ENCODE results near the gene PPRC1.
A peak's percentile ranks its signal among the peaks of the same experiment; 100 is the strongest.

PPRC1 gene

DNA sequence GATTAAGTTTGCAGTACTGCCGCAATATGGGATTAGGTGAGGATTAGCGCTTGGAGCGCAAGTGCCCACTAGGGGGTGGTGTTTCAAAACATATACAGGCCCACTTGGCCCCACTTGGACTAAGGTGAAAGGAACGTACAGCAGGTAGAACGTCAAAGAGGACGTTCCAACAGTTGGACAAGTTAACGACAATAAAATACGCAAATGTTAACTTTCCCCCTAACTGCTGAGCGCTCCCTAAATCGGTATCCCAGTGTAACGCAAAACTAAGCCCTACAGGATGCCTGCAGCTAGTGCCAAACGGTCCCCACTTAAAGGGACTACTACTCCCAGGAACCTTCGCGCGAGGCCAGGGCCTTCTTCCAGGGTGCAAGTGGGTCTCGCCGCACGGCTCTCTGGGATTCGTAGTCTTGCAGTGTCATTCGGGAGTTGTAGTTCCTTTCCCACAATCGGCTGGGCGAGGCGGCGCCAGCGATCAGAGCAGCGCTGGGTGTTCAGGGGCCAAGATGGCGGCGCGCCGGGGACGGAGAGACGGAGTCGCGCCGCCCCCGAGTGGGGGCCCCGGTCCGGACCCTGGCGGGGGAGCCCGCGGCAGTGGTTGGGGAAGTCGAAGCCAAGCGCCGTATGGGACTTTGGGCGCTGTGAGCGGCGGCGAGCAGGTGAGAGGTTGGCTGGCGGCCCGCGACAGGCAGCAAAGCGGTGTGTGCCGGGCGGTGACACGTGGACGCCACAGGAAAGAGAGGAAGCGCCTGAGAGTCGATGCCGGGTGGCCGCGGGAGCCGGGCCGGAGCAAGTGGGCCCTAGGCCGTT lies at the start of gene PPRC1:
PPRC1 (plus strand) TSS at position 478 of the 810 bp plus-strand sequence; CDS start at position 507, 29 bp downstream.
- TF ChIP-seq CTCF (IDR thresholded peaks at IDR 0.05; ENCODE audit: low read depth, low read length) = peak; percentile 81
- no peak for TF ChIP-seq EZH2phosphoT487 (IDR thresholded peaks at IDR 0.05; ENCODE audit: low read depth)
- Histone ChIP-seq H3K27ac (ENCODE audit: low read length) (peak within 1 kb of the TSS; percentile 78), H3K36me3 (replicated peaks; ENCODE audit: low read depth, low read length) (peaks cover 20% of the 10 kb centered on the region), H3K9ac (ENCODE audit: low read length) (peak within 1 kb of the TSS; percentile 95), H3K27me3 (ENCODE audit: low read depth, low read length) (no peaks in the 10 kb centered on the region), H3K9me3 (ENCODE audit: insufficient read depth, low read length) (no peaks in the 10 kb centered on the region), H4K20me1 (ENCODE audit: insufficient read depth, low read length) (peaks cover 32% of the 10 kb centered on the region), H3K4me3 (ENCODE audit: low read length) (peak within 1 kb of the TSS; percentile 100), H3K4me2 (ENCODE audit: low read length) (peak within 1 kb of the TSS; percentile 97), H3K4me1 (ENCODE audit: low read length) (peaks cover 43% of the 10 kb centered on the region), H2AFZ (ENCODE audit: low read depth, low read length) (peak within 1 kb of the TSS; percentile 78), H3K79me2 (ENCODE audit: low read length) (peaks cover 56% of the 10 kb centered on the region)

- Histone ChIP-seq H3K9me3 (ENCODE audit: insufficient read depth, low read length) (no peaks in the 10 kb centered on the region), H3K36me3 (replicated peaks; ENCODE audit: low read depth, low read length) (no peaks in the 10 kb centered on the region), H4K20me1 (ENCODE audit: insufficient read depth, low read length) (no peaks in the 10 kb centered on the region), H3K79me2 (ENCODE audit: low read length) (no peaks in the 10 kb centered on the region), H3K4me3 (ENCODE audit: low read length) (no peak overlapping the region), H3K4me2 (ENCODE audit: low read length) (no peak overlapping the region), H3K27me3 (ENCODE audit: low read depth, low read length) (no peaks in the 10 kb centered on the region), H3K9ac (ENCODE audit: low read length) (no peak overlapping the region), H3K27ac (ENCODE audit: low read length) (no peak overlapping the region), H3K4me1 (ENCODE audit: low read length) (peaks cover 4% of the 10 kb centered on the region; the same call in 1 of the 2 replicates), H2AFZ (ENCODE audit: low read depth, low read length) (no peak overlapping the region)
- TF ChIP-seq CTCF (IDR thresholded peaks at IDR 0.05; ENCODE audit: low read depth, low read length) = no peak
- no peak for TF ChIP-seq EZH2phosphoT487 (IDR thresholded peaks at IDR 0.05; ENCODE audit: low read depth)
These were observed 49.3 kb upstream of the PPRC1 start for GRCh38 chr10:102083541-102083940.

DNA sequence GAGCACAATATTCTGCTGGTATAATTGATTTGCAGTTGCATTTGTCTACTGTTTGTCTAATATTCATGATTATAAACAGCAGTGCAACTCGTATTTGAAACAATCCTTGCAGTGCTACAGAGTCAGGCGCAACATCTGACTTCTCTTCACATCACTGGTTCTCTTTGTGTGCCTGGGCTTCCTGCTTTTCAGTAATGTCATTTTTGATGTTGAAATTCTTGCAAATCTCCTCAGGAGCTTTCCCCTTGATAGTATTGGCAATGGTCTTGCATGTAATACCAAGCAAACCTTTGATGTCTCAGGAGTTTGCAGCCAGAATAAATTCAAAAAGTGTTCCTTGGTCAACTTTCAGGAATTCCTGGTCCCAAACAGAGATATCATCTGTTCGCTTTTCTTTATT lies 47.5 kb upstream of the PPRC1 start:
- H3K4me3 ChIP-seq (ENCODE audit: low read length) = no peak overlapping the region
- no peak overlapping the region for H3K4me2 ChIP-seq (ENCODE audit: low read length)
- no peaks in the 10 kb centered on the region for H4K20me1 ChIP-seq (ENCODE audit: insufficient read depth, low read length)
- no peaks in the 10 kb centered on the region for H3K9me3 ChIP-seq (ENCODE audit: insufficient read depth, low read length)
- no peak overlapping the region for H3K9ac ChIP-seq (ENCODE audit: low read length)
- no peaks in the 10 kb centered on the region for H3K36me3 ChIP-seq (replicated peaks; ENCODE audit: low read depth, low read length)
- H3K4me1 ChIP-seq (ENCODE audit: low read length) = peaks cover 4% of the 10 kb centered on the region; the same call in 1 of the 2 replicates
- no peak overlapping the region for H2AFZ ChIP-seq (ENCODE audit: low read depth, low read length)
- TF ChIP-seq CTCF (IDR thresholded peaks at IDR 0.05; ENCODE audit: low read depth, low read length) (no peak), EZH2phosphoT487 (IDR thresholded peaks at IDR 0.05; ENCODE audit: low read depth) (no peak)
- H3K27ac ChIP-seq (ENCODE audit: low read length) = no peak overlapping the region
- no peaks in the 10 kb centered on the region for H3K79me2 ChIP-seq (ENCODE audit: low read length)
- H3K27me3 ChIP-seq (ENCODE audit: low read depth, low read length) = no peaks in the 10 kb centered on the region

DNA sequence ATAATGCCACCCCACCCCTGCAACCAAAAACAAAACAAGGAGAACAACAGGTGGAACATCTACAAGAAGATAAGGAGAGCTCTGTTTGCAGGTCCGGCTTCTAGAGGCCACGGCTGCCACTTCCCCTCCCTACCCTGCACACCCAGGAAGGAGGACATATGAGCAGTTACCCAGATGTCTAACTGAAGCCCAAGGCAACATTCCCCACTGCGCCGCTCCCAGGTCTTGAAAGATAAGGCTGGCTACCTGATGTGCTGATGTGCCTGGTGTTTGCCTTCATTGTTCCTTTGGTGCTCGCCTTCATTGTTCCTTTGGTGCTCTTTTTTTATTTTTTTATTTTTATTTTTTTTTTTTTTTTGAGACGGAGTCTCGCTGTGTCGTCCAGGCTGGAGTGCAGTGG lies 46.6 kb upstream of the PPRC1 start:
- H3K9ac ChIP-seq (ENCODE audit: low read length) = no peak overlapping the region
- H3K27ac ChIP-seq (ENCODE audit: low read length) = no peak overlapping the region
- H3K4me2 ChIP-seq (ENCODE audit: low read length) = no peak overlapping the region
- no peak overlapping the region for H3K4me3 ChIP-seq (ENCODE audit: low read length)
- no peaks in the 10 kb centered on the region for H3K79me2 ChIP-seq (ENCODE audit: low read length)
- no peak overlapping the region for H2AFZ ChIP-seq (ENCODE audit: low read depth, low read length)
- no peak for TF ChIP-seq CTCF (IDR thresholded peaks at IDR 0.05; ENCODE audit: low read depth, low read length)
- TF ChIP-seq EZH2phosphoT487 (IDR thresholded peaks at IDR 0.05; ENCODE audit: low read depth) = no peak
- peaks cover 4% of the 10 kb centered on the region; the same call in 1 of the 2 replicates for H3K4me1 ChIP-seq (ENCODE audit: low read length)
- H3K27me3 ChIP-seq (ENCODE audit: low read depth, low read length) = no peaks in the 10 kb centered on the region
- H4K20me1 ChIP-seq (ENCODE audit: insufficient read depth, low read length) = no peaks in the 10 kb centered on the region
- no peaks in the 10 kb centered on the region for H3K9me3 ChIP-seq (ENCODE audit: insufficient read depth, low read length)
- H3K36me3 ChIP-seq (replicated peaks; ENCODE audit: low read depth, low read length) = no peaks in the 10 kb centered on the region

Data from OCI-LY3 (cell line).